GM23338 (cell line): ENCODE results near the gene ANKRD53. TPM values are rescaled to one million over a fixed set of nuclear protein-coding genes. Genes with fewer than 3 reads are reported as not detected.

Experiments used
- ATAC-seq: fragments of 200-7000 bp; cut with Tn5 transposase; 3 replicates; pipeline ENCODE4 v1.9.1; 2020
- DNase-seq: peaks from one replicate; pipeline ENCODE4 v3.0.0-alpha.2; 2015; ENCODE audit warnings: low spot score
- H2AFZ ChIP-seq: fragments of 200-600 bp; sonication (generic); 2 replicates; pipeline ENCODE4 v1.8.0; 2016; ENCODE audit warnings: antibody characterized with exemption, mild to moderate bottlenecking, moderate library complexity
- H3F3A ChIP-seq: fragments of 200-600 bp; sonication (generic); replicated peaks from 2 replicates; pipeline ENCODE4 v1.8.0; 2017; ENCODE audit warnings: antibody characterized with exemption, mixed run types, low read depth
- H3K27ac ChIP-seq: fragments of 200-600 bp; sonication (generic); 2 replicates; pipeline ENCODE4 v1.6.1; 2016; ENCODE audit warnings: low read depth
- H3K27me3 ChIP-seq: fragments of 200-600 bp; sonication (generic); 2 replicates; pipeline ENCODE4 v1.8.0; 2016; ENCODE audit warnings: mild to moderate bottlenecking, mixed run types, moderate library complexity; ENCODE audit not compliant: insufficient read depth
- H3K36me3 ChIP-seq: fragments of 200-600 bp; sonication (generic); 2 replicates; pipeline ENCODE4 v1.8.0; 2016; ENCODE audit warnings: mild to moderate bottlenecking; ENCODE audit not compliant: insufficient read depth
- H3K4me1 ChIP-seq: fragments of 200-600 bp; sonication (generic); 2 replicates; pipeline ENCODE4 v1.8.0; 2016; ENCODE audit warnings: mild to moderate bottlenecking, moderate library complexity; ENCODE audit not compliant: insufficient read depth
- H3K4me2 ChIP-seq: fragments of 200-600 bp; sonication (generic); 2 replicates; pipeline ENCODE4 v1.7.1; 2017; ENCODE audit warnings: mixed run types
- H3K4me3 ChIP-seq: fragments of 200-600 bp; sonication (generic); 2 replicates; pipeline ENCODE4 v1.6.1; 2016; ENCODE audit warnings: mixed run types
- H3K79me2 ChIP-seq: fragments of 200-600 bp; sonication (generic); replicated peaks from 2 replicates; pipeline ENCODE4 v1.8.0; 2017; ENCODE audit warnings: mild to moderate bottlenecking; ENCODE audit not compliant: insufficient read depth
- H3K9me2 ChIP-seq: fragments of 200-600 bp; sonication (generic); 2 replicates; pipeline ENCODE4 v1.8.0; 2017; ENCODE audit not compliant: insufficient read depth
- H4K20me1 ChIP-seq: fragments of 200-600 bp; sonication (generic); replicated peaks from 2 replicates; pipeline ENCODE4 v1.8.0; 2017; ENCODE audit warnings: mild to moderate bottlenecking; ENCODE audit not compliant: insufficient read depth
- H3K27ac Mint-ChIP-seq: 2 replicates; pipeline ENCODE4 v1.8.0; 2020; ENCODE audit warnings: inconsistent platforms, mild to moderate bottlenecking, moderate library complexity, mixed read lengths
- H3K27me3 Mint-ChIP-seq: 3 replicates; pipeline ENCODE4 v1.8.0; 2022; ENCODE audit warnings: low read depth, mild to moderate bottlenecking, moderate library complexity, mixed read lengths, inconsistent platforms; ENCODE audit not compliant: insufficient read depth, poor library complexity
- H3K36me3 Mint-ChIP-seq: 3 replicates; pipeline ENCODE4 v1.8.0; 2021; ENCODE audit warnings: low read depth, mild to moderate bottlenecking, inconsistent platforms, moderate library complexity, mixed read lengths
- H3K4me1 Mint-ChIP-seq: 3 replicates; pipeline ENCODE4 v1.8.0; 2020; ENCODE audit warnings: mild to moderate bottlenecking, inconsistent platforms, mixed read lengths
- H3K4me3 Mint-ChIP-seq: 3 replicates; pipeline ENCODE4 v1.8.0; 2021; ENCODE audit warnings: moderate library complexity, mild to moderate bottlenecking, inconsistent platforms, mixed read lengths
- H3K9me3 Mint-ChIP-seq: 3 replicates; pipeline ENCODE4 v1.8.0; 2020; ENCODE audit warnings: moderate library complexity, mild to moderate bottlenecking, inconsistent platforms, mixed read lengths
- EZH2phosphoT487 ChIP-seq: fragments of 200-600 bp; sonication (generic); IDR thresholded peaks from one replicate; pipeline ENCODE4 v1.8.1; 2018; ENCODE audit warnings: antibody characterized with exemption; ENCODE audit not compliant: unreplicated experiment
- STAT1 ChIP-seq: IDR thresholded peaks from one replicate; pipeline ENCODE4 v1.6.1; 2016; ENCODE audit warnings: antibody characterized with exemption; ENCODE audit not compliant: unreplicated experiment
- ZNF331 ChIP-seq: fragments of 250-450 bp; sonication (Bioruptor Pico); IDR thresholded peaks from 2 replicates; pipeline ENCODE4 v1.5.0; 2020; ENCODE audit warnings: low read depth, mild to moderate bottlenecking, moderate library complexity
- polyA plus RNA-seq: library from polyadenylated mRNA; unstranded; fragments of >200 nt; fragmentation: Nextera tagmentation; extraction: Ambion mirVana; gene quantifications from 2 replicates; pipeline ENCODE4 v1.2.1, GENCODE V29; 2016
- total RNA-seq: library from RNA; depleted of rRNA; stranded (reverse); fragments of >200 nt; shearing (Covaris generic); gene quantifications from 2 replicates; pipeline ENCODE4 v1.2.3, GENCODE V29; 2014
- TF ChIP-seq, protein P1 (sequence below): IDR thresholded peaks from 2 replicates; pipeline ENCODE4 v1.6.1; 2016; ENCODE audit warnings: antibody characterized with exemption
- TF ChIP-seq, protein P2 (sequence below): IDR thresholded peaks from one replicate; pipeline ENCODE4 v1.6.1; 2018; ENCODE audit warnings: antibody characterized with exemption; ENCODE audit not compliant: unreplicated experiment
- TF ChIP-seq, protein P3 (sequence below), 2 experiments: fragments of 200-600 bp in 1 of 2; sonication (generic) in 1 of 2; conservative IDR thresholded peaks; 2 replicates each; pipeline versions ENCODE4 v1.5.1 to v1.6.1; 2016 to 2017; ENCODE audit warnings: antibody characterized with exemption in 2 of 2, low read depth in 2 of 2, mild to moderate bottlenecking in 2 of 2, moderate library complexity in 1 of 2
- TF ChIP-seq, protein P4 (sequence below): fragments of 250-450 bp; sonication (Bioruptor Pico); IDR thresholded peaks from 2 replicates; pipeline ENCODE4 v1.5.0; 2020; ENCODE audit warnings: mild to moderate bottlenecking, moderate library complexity

ANKRD53 gene
- total and polyA plus RNA-seq, 2 experiments from 2014 or later = 0.32 to 0.73 TPM

DNA sequence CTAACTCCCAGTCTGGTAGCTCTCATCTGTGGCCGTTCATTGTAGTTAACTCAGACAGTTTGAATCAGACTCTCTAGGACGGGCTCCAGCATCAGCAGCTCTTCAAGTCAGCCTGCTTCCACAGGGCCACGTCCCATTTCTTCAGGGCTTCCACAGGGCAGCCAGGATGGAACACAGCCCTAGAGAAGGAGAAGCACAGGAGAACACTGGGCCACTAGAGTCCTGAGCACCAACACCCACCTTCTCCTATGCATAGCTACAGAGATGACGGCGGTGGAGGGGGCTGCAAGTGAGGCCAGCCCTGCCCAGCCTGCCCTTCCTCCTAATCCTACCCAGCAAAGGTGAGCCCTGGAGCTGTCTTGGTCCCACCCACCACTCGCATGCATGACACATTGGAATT, 26.4 kb downstream of the ANKRD53 start (continued):
- TF ChIP-seq, protein P1, sequence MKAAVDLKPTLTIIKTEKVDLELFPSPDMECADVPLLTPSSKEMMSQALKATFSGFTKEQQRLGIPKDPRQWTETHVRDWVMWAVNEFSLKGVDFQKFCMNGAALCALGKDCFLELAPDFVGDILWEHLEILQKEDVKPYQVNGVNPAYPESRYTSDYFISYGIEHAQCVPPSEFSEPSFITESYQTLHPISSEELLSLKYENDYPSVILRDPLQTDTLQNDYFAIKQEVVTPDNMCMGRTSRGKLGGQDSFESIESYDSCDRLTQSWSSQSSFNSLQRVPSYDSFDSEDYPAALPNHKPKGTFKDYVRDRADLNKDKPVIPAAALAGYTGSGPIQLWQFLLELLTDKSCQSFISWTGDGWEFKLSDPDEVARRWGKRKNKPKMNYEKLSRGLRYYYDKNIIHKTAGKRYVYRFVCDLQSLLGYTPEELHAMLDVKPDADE = no peak
- TF ChIP-seq, protein P2, sequence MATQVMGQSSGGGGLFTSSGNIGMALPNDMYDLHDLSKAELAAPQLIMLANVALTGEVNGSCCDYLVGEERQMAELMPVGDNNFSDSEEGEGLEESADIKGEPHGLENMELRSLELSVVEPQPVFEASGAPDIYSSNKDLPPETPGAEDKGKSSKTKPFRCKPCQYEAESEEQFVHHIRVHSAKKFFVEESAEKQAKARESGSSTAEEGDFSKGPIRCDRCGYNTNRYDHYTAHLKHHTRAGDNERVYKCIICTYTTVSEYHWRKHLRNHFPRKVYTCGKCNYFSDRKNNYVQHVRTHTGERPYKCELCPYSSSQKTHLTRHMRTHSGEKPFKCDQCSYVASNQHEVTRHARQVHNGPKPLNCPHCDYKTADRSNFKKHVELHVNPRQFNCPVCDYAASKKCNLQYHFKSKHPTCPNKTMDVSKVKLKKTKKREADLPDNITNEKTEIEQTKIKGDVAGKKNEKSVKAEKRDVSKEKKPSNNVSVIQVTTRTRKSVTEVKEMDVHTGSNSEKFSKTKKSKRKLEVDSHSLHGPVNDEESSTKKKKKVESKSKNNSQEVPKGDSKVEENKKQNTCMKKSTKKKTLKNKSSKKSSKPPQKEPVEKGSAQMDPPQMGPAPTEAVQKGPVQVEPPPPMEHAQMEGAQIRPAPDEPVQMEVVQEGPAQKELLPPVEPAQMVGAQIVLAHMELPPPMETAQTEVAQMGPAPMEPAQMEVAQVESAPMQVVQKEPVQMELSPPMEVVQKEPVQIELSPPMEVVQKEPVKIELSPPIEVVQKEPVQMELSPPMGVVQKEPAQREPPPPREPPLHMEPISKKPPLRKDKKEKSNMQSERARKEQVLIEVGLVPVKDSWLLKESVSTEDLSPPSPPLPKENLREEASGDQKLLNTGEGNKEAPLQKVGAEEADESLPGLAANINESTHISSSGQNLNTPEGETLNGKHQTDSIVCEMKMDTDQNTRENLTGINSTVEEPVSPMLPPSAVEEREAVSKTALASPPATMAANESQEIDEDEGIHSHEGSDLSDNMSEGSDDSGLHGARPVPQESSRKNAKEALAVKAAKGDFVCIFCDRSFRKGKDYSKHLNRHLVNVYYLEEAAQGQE = no peak
- TF ChIP-seq, protein P3, sequence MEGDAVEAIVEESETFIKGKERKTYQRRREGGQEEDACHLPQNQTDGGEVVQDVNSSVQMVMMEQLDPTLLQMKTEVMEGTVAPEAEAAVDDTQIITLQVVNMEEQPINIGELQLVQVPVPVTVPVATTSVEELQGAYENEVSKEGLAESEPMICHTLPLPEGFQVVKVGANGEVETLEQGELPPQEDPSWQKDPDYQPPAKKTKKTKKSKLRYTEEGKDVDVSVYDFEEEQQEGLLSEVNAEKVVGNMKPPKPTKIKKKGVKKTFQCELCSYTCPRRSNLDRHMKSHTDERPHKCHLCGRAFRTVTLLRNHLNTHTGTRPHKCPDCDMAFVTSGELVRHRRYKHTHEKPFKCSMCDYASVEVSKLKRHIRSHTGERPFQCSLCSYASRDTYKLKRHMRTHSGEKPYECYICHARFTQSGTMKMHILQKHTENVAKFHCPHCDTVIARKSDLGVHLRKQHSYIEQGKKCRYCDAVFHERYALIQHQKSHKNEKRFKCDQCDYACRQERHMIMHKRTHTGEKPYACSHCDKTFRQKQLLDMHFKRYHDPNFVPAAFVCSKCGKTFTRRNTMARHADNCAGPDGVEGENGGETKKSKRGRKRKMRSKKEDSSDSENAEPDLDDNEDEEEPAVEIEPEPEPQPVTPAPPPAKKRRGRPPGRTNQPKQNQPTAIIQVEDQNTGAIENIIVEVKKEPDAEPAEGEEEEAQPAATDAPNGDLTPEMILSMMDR (conservative IDR thresholded peaks at IDR 0.05; ENCODE audit: low read depth in 2 of 2) = no peak
- no peak for TF ChIP-seq STAT1

DNA sequence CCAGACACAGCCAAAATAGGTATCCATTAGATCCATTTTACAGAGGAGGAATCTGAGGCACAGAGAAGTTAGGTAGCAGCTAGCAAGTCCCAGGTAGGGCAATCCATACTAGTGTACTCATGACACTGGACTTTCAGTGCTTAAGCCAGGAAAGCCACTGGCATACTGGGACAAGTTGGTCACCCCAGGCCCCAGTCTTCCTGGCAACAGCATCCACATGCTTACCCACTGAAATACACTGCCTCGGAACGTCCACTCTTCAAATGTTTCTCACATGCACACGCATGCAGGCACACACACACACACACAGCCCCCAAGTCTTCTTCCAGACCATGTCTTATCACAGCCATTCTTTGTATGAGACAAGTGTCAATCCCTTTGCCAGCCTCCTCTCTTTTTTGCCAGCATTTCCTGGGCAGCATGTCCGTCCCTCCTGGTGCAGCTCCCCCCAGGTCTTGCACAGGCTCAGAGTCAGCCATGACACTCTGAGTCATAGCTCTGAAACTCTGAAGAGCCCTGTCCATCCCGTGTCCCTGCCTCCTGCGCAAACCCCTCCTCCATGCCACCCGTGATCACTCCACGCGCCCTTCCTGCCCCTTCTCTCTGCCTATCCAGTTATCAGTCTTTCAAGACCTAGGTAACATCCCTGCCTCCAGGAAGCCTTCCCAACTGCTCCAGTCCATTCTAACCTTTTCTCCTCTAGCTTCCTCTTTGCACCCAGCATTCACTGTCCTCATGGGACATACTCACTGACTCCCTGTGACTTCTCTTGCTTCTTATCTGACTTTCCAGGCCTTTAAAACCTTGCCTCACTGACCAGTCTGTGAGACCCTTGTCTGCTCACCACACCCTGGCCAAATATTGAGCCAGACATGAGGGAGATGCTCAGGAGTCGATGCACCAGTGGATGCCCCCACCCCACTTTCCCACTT, 27.1 kb downstream of the ANKRD53 start:
- ATAC-seq (no peak), DNase-seq (no peak)
- Histone ChIP-seq H4K20me1 (no peaks in the 10 kb centered on the region), H3K27me3 (no peaks in the 10 kb centered on the region), H3K79me2 (no peaks in the 10 kb centered on the region), H3K4me1 (peaks cover 8% of the 10 kb centered on the region; the same call in 1 of the 2 replicates), H3K4me2 (no peak overlapping the region), H3K27ac (no peak overlapping the region), H3K36me3 (no peaks in the 10 kb centered on the region), H2AFZ (no peak overlapping the region), H3K4me3 (no peak overlapping the region), H3K9me2 (peaks cover 5% of the 10 kb centered on the region; the same call in 1 of the 2 replicates), H3F3A (no peaks in the 10 kb centered on the region)
- Mint-ChIP-seq H3K27ac (no peak overlapping the region), H3K4me3 (no peak overlapping the region), H3K4me1 (peaks cover 15% of the 10 kb centered on the region), H3K36me3 (no peaks in the 10 kb centered on the region), H3K27me3 (peaks cover 31% of the 10 kb centered on the region), H3K9me3 (no peaks in the 10 kb centered on the region)
- no peak for TF ChIP-seq ZNF331 (CRISPR knock-in tag)
- no peak for TF ChIP-seq STAT1
- TF ChIP-seq, protein P3 (conservative IDR thresholded peaks at IDR 0.05; ENCODE audit: low read depth in 2 of 2) = no peak
- TF ChIP-seq, protein P4, sequence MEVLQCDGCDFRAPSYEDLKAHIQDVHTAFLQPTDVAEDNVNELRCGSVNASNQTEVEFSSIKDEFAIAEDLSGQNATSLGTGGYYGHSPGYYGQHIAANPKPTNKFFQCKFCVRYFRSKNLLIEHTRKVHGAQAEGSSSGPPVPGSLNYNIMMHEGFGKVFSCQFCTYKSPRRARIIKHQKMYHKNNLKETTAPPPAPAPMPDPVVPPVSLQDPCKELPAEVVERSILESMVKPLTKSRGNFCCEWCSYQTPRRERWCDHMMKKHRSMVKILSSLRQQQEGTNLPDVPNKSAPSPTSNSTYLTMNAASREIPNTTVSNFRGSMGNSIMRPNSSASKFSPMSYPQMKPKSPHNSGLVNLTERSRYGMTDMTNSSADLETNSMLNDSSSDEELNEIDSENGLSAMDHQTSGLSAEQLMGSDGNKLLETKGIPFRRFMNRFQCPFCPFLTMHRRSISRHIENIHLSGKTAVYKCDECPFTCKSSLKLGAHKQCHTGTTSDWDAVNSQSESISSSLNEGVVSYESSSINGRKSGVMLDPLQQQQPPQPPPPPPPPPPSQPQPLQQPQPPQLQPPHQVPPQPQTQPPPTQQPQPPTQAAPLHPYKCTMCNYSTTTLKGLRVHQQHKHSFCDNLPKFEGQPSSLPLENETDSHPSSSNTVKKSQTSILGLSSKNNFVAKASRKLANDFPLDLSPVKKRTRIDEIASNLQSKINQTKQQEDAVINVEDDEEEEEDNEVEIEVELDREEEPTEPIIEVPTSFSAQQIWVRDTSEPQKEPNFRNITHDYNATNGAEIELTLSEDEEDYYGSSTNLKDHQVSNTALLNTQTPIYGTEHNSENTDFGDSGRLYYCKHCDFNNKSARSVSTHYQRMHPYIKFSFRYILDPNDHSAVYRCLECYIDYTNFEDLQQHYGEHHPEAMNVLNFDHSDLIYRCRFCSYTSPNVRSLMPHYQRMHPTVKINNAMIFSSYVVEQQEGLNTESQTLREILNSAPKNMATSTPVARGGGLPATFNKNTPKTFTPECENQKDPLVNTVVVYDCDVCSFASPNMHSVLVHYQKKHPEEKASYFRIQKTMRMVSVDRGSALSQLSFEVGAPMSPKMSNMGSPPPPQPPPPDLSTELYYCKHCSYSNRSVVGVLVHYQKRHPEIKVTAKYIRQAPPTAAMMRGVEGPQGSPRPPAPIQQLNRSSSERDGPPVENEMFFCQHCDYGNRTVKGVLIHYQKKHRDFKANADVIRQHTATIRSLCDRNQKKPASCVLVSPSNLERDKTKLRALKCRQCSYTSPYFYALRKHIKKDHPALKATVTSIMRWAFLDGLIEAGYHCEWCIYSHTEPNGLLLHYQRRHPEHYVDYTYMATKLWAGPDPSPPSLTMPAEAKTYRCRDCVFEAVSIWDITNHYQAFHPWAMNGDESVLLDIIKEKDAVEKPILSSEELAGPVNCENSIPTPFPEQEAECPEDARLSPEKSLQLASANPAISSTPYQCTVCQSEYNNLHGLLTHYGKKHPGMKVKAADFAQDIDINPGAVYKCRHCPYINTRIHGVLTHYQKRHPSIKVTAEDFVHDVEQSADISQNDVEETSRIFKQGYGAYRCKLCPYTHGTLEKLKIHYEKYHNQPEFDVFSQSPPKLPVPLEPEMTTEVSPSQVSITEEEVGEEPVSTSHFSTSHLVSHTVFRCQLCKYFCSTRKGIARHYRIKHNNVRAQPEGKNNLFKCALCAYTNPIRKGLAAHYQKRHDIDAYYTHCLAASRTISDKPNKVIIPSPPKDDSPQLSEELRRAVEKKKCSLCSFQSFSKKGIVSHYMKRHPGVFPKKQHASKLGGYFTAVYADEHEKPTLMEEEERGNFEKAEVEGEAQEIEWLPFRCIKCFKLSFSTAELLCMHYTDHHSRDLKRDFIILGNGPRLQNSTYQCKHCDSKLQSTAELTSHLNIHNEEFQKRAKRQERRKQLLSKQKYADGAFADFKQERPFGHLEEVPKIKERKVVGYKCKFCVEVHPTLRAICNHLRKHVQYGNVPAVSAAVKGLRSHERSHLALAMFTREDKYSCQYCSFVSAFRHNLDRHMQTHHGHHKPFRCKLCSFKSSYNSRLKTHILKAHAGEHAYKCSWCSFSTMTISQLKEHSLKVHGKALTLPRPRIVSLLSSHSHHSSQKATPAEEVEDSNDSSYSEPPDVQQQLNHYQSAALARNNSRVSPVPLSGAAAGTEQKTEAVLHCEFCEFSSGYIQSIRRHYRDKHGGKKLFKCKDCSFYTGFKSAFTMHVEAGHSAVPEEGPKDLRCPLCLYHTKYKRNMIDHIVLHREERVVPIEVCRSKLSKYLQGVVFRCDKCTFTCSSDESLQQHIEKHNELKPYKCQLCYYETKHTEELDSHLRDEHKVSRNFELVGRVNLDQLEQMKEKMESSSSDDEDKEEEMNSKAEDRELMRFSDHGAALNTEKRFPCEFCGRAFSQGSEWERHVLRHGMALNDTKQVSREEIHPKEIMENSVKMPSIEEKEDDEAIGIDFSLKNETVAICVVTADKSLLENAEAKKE (CRISPR knock-in tag) = no peak
- TF ChIP-seq EZH2phosphoT487 = no peak
